ENCODE measurements around the gene THAP4. TPM values are rescaled to one million over a fixed set of nuclear protein-coding genes. Genes with fewer than 3 reads are reported as not detected.

The THAP4 gene
- total and polyA plus RNA-seq, 2 of the 13 experiments (the other 11 are each of a cell fraction or from before 2014, with no cell fraction given), result 59.7 to 75.7 TPM

DNA sequence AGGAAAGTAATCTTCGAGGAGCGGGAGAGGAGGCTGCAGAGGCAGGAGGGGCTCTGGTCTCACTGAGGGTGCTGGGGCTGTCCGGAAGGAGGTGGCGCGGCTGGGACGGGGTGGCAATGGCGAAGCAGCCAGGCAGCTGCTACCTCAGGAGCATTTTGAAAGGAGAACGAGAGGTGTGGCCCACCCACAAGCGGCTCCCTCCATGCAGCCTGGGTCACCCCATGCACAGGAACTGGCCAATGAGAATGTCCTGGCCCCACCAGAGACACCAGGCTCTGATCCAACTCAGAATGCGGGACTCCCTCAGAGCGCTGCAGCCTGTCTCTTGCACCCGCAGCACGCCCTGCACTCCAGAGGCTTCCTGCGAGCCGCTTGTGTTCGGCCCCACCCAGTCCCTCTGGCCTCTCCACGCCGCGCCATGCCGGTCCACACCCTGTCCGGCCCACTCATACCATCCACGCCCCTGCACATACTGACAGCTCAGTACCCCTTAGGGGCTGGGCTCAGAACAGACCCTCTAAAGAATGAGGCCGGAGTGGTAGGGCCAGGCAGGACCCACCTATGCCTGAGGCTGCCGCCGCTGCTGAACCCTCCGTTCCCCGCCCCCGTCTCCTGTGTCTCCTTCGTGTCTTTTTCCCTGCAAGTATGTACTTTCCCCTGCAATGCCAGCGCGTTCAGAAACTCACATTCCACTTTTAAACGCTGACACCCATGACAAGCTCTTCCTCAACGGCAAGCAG, 84.8 kb downstream of the THAP4 start (continued):
- TF ChIP-seq, protein P1, sequence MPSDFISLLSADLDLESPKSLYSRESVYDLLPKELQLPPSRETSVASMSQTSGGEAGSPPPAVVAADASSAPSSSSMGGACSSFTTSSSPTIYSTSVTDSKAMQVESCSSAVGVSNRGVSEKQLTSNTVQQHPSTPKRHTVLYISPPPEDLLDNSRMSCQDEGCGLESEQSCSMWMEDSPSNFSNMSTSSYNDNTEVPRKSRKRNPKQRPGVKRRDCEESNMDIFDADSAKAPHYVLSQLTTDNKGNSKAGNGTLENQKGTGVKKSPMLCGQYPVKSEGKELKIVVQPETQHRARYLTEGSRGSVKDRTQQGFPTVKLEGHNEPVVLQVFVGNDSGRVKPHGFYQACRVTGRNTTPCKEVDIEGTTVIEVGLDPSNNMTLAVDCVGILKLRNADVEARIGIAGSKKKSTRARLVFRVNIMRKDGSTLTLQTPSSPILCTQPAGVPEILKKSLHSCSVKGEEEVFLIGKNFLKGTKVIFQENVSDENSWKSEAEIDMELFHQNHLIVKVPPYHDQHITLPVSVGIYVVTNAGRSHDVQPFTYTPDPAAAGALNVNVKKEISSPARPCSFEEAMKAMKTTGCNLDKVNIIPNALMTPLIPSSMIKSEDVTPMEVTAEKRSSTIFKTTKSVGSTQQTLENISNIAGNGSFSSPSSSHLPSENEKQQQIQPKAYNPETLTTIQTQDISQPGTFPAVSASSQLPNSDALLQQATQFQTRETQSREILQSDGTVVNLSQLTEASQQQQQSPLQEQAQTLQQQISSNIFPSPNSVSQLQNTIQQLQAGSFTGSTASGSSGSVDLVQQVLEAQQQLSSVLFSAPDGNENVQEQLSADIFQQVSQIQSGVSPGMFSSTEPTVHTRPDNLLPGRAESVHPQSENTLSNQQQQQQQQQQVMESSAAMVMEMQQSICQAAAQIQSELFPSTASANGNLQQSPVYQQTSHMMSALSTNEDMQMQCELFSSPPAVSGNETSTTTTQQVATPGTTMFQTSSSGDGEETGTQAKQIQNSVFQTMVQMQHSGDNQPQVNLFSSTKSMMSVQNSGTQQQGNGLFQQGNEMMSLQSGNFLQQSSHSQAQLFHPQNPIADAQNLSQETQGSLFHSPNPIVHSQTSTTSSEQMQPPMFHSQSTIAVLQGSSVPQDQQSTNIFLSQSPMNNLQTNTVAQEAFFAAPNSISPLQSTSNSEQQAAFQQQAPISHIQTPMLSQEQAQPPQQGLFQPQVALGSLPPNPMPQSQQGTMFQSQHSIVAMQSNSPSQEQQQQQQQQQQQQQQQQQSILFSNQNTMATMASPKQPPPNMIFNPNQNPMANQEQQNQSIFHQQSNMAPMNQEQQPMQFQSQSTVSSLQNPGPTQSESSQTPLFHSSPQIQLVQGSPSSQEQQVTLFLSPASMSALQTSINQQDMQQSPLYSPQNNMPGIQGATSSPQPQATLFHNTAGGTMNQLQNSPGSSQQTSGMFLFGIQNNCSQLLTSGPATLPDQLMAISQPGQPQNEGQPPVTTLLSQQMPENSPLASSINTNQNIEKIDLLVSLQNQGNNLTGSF (CRISPR knock-in tag; IDR thresholded peaks at IDR 0.05), result no peak
- TF ChIP-seq CCDC6 (CRISPR knock-in tag; IDR thresholded peaks at IDR 0.05) (no peak), ZNF547 (CRISPR knock-in tag; IDR thresholded peaks at IDR 0.05) (peak; percentile 84; the same call in 1 of the 2 replicates), RCOR2 (CRISPR knock-in tag; IDR thresholded peaks at IDR 0.05) (no peak), KDM1A (CRISPR knock-in tag; IDR thresholded peaks at IDR 0.05) (no peak), ATF7 (IDR thresholded peaks at IDR 0.05) (no peak), ATF7 (CRISPR knock-in tag; IDR thresholded peaks at IDR 0.05) (0 out of 2 replicates have a peak, but pooled peaks have one; percentile 9), NFKB2 (CRISPR knock-in tag; IDR thresholded peaks at IDR 0.05; ENCODE audit: borderline replicate concordance) (peak; percentile 59; the same call in 1 of the 2 replicates)
- TF ChIP-seq, protein P2, sequence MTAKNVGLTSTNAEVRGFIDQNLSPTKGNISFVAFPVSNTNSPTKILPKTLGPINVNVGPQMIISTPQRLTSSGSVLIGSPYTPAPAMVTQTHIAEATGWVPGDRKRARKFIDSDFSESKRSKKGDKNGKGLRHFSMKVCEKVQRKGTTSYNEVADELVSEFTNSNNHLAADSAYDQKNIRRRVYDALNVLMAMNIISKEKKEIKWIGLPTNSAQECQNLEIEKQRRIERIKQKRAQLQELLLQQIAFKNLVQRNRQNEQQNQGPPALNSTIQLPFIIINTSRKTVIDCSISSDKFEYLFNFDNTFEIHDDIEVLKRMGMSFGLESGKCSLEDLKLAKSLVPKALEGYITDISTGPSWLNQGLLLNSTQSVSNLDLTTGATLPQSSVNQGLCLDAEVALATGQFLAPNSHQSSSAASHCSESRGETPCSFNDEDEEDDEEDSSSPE (CRISPR knock-in tag; IDR thresholded peaks at IDR 0.05), result no peak
- TF ChIP-seq, protein P3, sequence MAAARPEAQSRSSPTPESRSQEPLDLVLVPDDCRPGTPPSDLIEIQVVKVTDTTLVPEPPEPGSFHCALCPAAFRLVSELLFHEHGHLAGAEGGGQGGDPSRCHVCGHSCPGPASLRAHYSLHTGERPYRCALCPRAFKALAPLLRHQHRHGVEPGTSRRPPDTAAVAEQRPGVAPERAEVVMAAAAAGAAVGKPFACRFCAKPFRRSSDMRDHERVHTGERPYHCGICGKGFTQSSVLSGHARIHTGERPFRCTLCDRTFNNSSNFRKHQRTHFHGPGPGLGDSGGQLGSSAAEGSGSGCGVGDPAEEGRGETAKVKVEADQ (CRISPR knock-in tag; IDR thresholded peaks at IDR 0.05; ENCODE audit: borderline replicate concordance), result no peak
- TF ChIP-seq, protein P4, sequence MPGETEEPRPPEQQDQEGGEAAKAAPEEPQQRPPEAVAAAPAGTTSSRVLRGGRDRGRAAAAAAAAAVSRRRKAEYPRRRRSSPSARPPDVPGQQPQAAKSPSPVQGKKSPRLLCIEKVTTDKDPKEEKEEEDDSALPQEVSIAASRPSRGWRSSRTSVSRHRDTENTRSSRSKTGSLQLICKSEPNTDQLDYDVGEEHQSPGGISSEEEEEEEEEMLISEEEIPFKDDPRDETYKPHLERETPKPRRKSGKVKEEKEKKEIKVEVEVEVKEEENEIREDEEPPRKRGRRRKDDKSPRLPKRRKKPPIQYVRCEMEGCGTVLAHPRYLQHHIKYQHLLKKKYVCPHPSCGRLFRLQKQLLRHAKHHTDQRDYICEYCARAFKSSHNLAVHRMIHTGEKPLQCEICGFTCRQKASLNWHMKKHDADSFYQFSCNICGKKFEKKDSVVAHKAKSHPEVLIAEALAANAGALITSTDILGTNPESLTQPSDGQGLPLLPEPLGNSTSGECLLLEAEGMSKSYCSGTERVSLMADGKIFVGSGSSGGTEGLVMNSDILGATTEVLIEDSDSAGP (CRISPR knock-in tag; IDR thresholded peaks at IDR 0.05; ENCODE audit: borderline replicate concordance), result peak; percentile 68
- TF ChIP-seq, protein P5, sequence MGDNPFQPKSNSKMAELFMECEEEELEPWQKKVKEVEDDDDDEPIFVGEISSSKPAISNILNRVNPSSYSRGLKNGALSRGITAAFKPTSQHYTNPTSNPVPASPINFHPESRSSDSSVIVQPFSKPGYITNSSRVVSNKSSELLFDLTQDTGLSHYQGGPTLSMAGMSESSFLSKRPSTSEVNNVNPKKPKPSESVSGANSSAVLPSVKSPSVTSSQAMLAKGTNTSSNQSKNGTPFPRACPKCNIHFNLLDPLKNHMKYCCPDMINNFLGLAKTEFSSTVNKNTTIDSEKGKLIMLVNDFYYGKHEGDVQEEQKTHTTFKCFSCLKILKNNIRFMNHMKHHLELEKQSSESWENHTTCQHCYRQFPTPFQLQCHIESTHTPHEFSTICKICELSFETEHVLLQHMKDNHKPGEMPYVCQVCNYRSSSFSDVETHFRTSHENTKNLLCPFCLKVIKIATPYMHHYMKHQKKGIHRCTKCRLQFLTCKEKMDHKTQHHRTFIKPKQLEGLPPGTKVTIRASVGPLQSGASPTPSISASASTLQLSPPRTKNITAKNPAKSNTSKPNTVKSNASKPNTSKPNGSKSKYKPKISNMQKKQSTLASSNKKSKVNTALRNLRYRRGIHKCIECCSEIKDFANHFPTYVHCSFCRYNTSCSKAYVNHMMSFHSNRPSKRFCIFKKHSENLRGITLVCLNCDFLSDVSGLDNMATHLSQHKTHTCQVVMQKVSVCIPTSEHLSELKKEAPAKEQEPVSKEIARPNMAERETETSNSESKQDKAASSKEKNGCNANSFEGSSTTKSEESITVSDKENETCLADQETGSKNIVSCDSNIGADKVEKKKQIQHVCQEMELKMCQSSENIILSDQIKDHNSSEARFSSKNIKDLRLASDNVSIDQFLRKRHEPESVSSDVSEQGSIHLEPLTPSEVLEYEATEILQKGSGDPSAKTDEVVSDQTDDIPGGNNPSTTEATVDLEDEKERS (CRISPR knock-in tag; IDR thresholded peaks at IDR 0.05), result no peak
